Activated T-helper 1 cell treated with anti-CD3 and anti-CD28 coated beads, Interleukin-2, amount 50 U/mL, for 16 hours (primary cell): ENCODE measurements around the gene CINP.

ENCODE experiments used
- DNase-seq, 2 donors: peaks; one replicate each; pipeline ENCODE4 v3.0.0-alpha.2; 2020; ENCODE audit warnings: low read depth in 1 of 2, low spot score in 1 of 2

Gene CINP

GRCh38 chr14:102362545-102363181, at the start of gene CINP, which contains the start of gene TECPR2:
Gene CINP (minus strand): TSS chr14:102362890. CDS start chr14:102362851, 39 bp downstream.
Gene TECPR2 (plus strand): TSS chr14:102362941. CDS start chr14:102376722, 13,781 bp downstream.
- peak; percentile 95 to 98 for DNase-seq

GRCh38 chr14:102408724-102409123, 46.0 kb upstream of the CINP start:
- no peak for DNase-seq

- no peak for DNase-seq
Observed at GRCh38 chr14:102407258-102407657, 44.6 kb upstream of the CINP start.

- DNase-seq: no peak
Observed at GRCh38 chr14:102403028-102403427, 40.3 kb upstream of the CINP start.

DNA sequence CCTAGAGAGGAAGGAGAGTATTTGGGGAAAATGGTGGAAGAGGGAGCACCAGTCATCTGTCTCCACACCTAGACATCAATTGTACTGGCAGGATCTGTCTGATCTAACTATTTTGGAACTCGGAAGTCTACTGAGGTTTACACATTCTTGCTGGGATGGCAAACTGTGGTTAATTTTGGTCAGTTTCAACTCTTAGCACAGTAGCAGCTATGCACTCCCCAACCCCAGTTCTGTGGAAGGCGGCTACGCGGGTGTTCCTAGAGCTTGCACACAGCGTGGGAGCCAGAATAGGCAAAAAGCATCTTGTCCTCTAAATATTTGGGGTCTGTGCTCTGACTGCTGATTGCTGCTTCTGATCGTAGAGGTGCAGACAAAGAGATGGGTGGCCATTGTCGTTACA, 33.8 kb upstream of the CINP start:
- DNase-seq: no peak

DNA sequence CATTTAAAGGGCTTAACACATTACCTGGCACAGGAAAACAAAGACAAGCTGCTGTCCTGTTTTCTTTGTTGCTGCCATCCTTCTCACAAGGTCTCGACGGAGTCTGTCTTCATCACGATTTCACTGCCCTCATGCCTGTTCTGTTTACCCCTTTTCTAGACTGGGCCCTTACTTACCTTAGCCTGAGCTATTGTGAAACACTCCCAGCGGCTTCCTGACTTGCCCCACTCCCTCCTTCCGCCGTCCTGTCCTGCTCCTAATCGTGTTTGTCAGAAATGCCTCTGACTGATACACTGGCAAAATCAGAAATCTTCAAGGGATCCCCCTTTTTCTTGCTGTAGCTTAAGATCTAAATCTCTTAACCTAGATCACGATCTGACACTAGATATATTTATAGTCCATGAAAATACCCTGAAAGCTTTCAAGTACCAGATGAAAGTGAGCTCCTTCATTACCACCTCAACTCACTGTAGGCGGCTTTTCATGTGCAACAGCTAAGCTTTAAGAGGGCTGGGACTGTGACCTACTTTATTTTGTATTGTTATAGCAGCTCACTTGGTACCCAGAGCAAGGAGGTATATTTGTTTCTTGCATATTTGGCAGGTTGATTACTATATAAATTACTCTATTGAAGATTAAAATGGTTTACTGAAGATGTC, 32.2 kb upstream of the CINP start:
- DNase-seq: no peak

GRCh38 chr14:102392506-102392905, 29.8 kb upstream of the CINP start:
- DNase-seq: no peak

DNA sequence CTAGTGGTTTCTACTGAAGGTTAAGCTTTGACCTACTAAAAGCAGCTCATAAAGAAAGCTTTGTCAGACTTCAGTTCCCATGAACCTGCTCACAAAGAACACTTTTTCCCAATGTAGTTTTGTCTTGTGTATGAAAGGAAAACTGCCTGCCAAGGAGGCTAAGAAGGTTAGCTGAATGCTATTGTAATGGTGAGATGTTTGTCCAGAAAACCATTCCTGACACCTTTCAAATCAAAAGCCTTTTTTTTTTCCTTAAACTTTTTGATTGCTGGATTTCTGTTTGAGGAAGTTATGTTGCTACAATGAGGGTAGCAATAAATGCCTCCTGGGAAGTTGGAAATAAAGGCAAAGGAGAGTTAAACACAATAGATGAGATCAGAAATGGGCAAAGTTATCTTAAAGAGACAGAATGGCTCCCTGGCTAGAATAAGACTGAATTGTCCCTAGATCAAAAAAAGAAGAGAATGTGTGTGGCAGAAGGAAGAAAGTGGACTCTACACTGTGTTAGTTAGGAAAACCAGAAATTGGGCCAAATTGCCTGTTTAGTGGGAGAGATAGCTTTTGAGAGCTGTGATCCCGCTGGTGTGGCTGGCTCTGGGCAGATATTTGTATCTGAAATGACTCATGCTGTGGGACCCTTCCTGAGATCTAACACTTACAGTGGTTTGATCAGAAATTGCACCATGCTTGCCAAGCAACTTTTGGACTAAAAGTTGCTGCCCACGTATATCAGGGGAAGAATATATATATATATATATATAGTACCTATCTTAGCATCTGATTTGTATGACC, 27.6 kb upstream of the CINP start:
- no peak for DNase-seq

DNA sequence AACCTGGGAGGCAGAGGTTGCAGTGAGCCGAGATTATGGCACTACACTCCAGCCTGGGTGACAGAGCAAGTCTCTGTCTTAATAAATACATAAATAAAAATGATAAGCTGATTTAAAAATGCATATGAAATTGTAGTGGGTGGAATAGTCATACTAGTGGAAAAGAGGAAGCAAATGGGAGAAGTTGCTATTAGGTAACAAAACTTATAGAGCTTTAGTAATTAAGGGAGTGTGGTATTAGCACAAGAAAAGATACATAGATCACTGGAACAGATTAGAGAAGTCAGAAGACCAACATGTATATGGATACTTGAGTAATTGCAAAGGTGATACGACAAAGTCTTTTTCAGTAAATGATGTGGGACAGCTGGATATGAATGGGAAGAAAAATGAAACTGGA, 26.6 kb upstream of the CINP start:
- DNase-seq: no peak

GRCh38 chr14:102387086-102387485, 24.4 kb upstream of the CINP start:
- no peak for DNase-seq

GRCh38 chr14:102378830-102379229, 16.1 kb upstream of the CINP start:
- no peak for DNase-seq

DNA sequence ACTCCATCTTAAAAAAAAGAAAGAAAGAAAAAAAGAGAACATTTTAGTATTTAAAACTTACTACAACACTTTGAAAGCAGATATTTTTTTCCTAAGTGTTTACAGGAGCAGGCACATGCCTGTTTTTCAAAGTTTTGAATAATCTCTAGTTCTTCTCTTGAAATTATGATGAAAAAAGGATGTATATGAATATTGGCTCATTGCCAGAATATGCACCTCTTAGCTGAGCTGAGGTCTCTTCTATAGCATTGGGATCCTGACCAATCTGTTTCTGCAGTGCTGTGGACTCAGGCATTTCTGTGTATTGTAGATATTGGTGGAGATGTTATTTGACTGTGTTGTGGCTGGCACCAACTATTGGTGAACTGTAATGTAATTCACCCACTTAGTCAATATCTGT, 15.0 kb upstream of the CINP start:
- no peak for DNase-seq

- no peak for DNase-seq
Observed at GRCh38 chr14:102375119-102375518, 12.4 kb upstream of the CINP start.

DNA sequence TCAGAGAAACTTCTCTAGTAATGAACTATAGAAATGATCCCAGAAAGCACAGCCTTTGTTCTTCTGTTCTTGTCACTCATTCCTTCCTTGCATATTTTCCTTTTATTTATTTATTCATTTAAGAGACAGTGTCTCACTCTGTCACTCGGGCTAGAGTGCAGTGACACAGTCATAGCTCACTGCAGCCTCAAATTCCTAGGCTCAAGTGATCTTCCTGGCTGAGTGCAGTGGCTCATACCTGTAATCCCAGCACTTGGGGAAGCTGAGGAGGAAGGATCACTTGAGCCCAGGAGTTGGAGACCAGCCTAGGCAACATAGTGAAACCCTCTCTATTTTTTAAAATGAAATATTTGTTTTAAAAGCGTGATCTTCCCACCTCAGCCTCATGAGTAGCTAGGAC, 11.6 kb upstream of the CINP start:
- DNase-seq: no peak

DNA sequence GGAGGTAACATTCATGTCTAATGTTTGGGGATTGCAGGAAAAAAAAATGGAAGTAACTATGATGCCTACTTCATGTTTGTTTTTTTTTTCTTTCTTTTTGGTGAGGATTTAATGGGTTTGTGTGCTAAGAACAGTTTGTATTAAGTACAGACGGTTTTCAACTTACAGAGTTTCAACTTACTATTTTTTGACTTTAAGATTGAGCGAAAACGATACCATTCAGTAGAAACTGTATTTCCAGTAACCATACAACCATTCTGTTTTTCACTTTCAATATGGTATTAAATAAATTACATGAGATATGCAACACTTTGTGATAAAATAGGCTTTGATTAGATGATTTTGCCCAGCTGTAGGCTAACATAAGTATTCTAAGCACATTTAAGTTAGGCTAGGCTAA, 10.4 kb upstream of the CINP start:
- no peak for DNase-seq

DNA sequence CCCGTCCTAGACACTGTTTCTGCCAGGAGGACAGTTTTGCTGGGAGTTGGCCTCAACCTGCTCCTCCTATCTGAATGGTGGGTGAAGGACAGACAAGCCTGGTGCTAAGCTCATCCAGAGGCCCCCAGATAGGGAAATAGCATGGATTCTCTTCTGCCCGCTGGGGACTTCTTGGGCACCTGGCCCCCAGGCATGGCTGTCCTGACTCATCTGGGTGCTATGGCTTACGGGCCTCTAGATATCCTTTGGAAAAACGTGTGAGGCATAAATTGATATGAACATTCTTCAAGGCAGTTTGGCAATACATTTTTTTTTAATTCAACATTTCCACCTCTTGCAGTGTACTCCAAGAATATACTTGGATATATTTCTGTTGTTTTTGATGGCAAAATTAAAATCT, 8.7 kb upstream of the CINP start:
- DNase-seq: no peak

DNA sequence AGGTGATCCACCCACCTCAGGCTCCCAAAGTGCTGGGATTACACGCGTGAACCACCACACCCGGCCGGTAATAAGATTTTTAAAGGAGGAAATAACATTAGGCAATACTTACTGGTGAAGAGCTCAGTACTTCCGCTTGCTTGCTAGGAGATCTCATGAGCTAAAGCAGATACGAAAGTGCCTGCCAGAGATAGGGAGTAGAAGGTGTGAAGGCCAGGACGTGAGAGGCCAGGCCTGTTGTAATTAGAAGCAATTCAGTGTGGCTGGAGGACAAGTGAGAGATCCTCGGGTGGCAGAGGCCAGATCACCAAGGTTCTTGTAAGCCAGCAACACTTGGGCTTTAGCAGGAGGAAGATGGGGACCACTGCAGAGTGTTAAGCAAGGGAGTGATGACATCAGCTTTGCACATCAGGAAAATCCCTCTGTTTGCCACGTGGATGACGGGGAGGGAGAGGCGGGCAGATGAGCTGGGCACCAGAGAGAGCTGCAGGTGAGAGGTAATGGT, 7.7 kb upstream of the CINP start:
- no peak for DNase-seq

DNA sequence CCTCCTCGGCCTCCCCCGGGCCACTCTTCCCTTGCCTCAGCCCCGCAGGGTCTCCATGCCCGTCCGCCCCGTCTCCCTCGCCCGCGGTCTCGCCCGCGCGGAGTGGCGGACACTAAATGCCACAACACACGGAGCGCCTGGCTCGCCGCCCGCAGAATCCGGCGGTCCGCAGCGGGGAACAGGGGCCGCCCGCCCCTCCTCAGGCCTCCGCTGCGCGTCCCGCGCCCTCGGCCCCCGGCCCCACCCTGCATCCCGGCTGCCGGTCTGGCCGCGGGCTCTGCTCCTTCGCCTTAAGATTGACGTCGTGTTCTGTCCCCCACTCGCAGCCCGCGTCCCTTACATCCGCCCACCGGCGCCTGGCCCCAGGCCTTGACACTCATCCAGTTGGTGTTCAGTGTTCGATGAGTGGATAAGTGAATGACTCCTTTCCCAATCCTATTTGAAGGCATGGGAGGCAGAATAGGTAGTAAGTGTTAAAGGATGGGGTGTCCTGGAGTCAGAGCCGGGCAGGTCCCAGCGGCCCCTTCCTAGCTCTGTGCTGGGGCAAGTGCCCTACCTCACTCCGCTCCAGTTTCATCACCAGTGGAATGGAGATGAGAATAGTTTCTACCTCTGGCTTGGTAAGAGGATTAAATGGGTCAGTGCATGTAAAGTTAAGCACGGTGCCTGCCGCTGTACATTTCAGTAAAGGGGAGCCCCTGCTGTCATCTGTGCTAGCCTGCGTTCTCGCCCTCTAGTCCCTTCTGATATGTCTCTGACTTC, 673 bp upstream of the CINP start:
- DNase-seq: no peak

- DNase-seq: peak in 1 of 2 donors; percentile 22
Observed at GRCh38 chr14:102362084-102362483, 606 bp downstream of the CINP start.

DNA sequence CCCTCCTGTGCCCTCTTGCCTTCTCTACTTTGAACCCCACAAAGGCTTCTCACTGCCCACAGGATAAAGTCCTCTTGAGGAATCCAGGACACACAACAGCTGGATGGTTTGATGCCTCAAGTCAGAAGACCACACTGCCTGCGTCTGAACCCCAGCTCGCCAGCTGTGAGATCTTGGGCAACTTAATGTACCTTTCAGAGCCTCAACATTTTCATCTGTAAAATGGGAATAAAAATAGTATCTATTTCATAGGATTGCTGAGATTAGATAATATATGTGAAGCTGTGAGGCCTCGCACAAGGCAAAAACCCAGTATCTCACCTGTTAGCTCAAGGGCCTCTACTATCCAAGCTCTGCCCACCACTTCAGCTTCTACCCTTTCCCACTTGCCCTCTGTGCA, 2.3 kb downstream of the CINP start:
- DNase-seq: no peak

DNA sequence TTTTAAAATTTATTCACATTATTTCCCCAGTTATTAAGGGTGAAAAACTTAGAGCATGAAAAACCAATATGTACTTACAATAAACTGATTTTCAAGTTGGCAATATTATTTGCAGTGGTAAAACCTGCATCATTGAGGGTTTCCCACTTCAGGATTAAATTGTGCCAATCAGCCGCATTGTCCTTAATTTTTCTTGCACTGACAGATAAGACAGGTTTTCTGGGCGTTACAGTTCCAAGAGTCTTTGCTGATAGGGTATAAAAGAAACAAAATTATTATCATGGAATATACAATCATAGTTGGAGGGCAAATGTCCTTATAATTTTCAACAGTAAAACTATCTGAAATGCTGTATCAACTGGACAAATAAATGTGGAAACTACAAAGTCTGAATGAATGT, 3.3 kb downstream of the CINP start:
- no peak for DNase-seq
